CD4-positive, alpha-beta T cell treated with Interleukin-12 subunit alpha and Interleukin-12 subunit beta, for 1 hour (primary cell): ENCODE results near the gene IMMP2L.

ENCODE experiments used
- DNase-seq: peaks from one replicate; pipeline ENCODE4 v3.0.0-alpha.2; 2020

The IMMP2L gene

GRCh38 chr7:111137296-111138192 lies 424.7 kb downstream of the IMMP2L start:
- DNase-seq: peak; percentile 24

DNA sequence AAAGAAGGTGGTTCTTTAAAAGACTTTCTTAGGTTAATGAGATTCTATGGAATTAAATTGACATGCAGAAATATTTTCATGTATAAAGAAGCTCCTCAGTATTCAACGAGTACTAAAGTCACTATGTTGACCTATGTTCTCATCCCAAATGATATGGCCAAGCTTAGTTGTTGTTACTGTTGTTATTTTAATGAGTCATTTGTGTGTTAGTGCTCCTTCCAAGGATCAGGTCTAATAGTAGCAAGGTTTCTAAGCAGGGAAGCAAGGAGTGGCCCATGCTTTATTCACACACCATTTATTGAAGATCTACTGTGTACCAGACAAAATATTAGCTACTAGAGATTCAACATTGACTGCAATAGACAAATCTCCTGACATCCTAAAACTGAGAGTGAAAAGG lies 429.5 kb downstream of the IMMP2L start:
- no peak for DNase-seq

DNA sequence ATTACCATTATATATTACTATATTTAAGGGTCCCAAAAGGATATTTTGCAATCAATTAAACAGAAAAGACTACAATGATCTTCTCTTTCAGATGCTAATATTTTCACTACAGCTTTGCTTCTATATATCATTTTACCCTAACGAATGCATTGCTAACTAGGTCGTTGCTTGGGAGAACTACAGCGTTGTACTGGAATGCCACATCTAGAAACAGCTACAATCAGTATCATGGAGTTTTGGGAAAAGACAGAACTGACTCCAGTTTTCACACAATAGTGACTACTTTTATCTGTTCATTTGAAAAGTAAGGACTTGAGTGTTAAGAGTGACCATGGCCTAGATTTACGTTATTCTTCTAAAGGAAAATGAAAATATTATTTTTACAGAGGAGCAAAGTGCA lies 432.9 kb downstream of the IMMP2L start:
- DNase-seq: no peak

DNA sequence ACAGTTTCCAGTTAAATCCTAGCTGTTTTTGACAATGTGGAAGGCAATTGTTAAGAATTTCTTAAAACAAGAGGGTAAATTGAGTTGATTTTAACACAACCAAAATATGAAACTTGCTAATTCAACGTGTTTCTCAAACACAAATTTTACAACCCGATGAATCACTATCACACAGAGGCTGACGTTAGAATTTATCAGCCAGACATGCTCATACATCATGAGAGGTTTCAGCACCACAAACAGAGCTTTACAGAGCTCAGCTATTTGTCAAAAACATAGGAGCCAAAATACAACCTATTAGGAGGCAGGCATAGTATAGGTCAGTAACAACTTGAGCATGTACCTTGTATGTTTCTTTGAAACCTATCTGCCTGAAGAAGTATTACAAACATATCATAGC lies 435.3 kb downstream of the IMMP2L start:
- DNase-seq: no peak

DNA sequence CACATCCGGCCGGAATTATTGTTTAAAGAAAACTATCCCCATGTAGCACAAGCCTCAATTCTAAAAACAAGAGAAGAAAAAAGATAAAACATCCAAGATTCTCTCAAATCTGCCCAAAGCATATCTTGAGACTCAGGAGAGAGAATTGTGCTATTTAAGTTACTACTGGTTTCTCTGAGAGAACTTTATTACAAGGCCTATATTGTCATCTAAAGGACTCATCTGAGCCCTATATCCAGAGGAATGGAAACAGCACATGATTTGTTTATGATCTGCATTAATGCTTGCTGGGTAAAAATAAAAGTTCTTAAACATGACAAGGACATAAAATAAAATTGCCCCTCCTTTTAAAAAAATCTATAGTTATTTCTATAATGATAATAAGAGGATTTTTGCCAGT lies 446.3 kb downstream of the IMMP2L start:
- DNase-seq: no peak

DNA sequence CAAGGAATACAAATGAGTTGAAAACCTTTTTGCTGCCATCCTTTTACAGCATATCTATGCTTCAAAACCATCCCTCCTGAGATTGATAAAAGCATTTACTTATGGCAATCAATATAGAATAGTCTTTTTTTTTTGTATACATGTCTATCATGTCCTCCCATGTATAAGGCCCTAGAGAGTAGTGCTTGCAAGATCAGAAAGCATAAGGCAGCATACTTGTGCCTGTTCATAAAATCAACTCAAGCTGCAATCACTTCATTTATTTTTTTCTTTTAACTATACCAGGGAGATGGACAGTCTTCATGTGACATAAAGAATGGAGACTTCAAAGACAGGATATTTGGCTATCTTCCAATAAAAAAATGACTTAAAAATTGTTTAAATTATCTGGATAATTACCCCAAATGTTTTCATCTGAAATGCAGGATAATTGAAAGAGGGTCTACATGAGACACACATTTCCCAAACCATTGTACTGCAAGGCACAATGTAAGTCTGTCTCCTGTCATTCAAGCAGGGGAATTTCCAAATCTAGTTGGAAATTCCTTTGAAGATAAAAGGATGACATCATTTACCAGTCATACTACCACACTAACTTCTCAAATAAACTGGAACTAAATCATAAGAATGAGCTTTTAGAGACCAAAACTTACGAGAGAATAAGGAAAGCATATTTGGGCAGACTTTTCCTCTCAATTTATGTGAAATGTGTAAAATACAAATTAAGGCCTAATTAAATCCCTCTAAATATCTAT lies 448.9 kb downstream of the IMMP2L start:
- DNase-seq: no peak

DNA sequence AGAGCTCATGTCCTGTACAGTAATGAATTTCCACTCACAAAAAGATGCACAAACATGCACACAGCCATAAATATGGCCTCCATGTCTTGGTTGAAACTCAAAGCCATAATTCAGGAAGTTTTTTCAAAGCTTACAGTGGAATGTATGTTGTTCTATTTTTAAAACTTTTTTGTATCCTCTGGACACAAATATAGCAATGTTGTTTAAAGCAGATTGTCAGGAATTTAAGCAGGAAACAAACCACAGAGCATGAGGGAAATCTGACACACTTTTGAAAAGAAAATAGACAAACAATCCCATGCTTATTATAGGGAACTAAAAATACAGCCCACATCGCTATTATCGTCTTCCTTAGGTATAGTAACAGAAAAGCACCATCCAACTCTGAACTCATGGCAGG lies 449.9 kb downstream of the IMMP2L start:
- no peak for DNase-seq

DNA sequence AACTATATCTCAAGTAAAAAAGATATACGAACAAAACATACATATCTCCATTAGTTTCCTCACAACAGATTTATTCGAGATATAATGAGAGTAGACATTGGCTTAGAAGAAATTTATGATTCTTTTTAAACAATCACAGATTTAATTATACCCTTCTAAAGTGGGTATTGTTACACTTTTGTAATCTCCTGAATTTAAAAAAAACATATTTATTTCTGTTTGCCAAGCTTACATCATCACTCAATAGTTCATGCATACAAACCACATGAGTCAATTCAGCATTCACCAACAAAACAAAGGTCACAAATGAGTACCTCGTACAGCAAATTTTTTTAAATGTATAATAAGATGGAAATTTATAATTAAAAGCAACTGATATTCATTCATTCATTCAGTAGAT lies 453.8 kb downstream of the IMMP2L start:
- DNase-seq: no peak

DNA sequence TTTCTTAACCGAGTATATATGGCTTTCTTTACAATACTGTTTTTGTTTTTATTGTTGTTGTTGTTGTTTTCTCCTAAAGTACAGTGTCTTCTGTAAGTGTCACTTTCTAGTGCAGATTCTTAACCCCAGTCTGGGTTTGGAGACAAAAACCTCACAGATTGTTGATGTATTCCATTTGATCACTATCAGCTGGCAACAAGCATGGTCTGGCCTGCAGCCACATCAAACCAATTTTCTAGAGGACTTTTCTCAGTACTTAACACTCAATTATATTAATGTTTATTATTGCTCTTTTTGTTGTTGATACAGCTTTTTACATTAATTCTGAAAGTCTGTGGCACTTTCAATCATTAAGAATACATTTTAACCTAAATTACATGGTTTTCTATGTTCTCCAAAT lies 454.3 kb downstream of the IMMP2L start:
- no peak for DNase-seq

- no peak for DNase-seq
Observed at GRCh38 chr7:111107579-111107978, 454.7 kb downstream of the IMMP2L start.

- DNase-seq: no peak
Observed at GRCh38 chr7:111105269-111105668, 457.0 kb downstream of the IMMP2L start.

DNA sequence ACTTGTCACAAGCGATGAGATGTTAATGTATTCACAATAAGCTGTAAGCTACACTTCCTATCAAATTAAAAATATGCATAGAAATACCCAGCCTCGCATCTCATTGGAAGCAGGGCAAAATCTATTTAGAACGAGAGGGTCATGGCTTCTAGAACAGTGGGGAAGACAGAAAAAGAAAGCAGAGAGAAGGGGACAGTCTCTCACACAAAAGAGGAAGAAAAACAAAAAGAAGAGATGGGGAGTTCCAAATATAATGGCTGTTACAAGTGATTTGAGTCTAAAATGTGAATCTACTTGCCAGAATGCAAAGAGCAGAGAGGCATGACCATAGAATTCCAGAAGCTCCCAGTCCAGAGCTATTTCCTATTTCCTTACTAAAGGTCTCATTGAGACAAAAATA lies 457.6 kb downstream of the IMMP2L start:
- DNase-seq: no peak

GRCh38 chr7:111103678-111104274 lies 458.5 kb downstream of the IMMP2L start:
- no peak for DNase-seq

- no peak for DNase-seq
Observed at GRCh38 chr7:111103136-111103535, 459.2 kb downstream of the IMMP2L start.

DNA sequence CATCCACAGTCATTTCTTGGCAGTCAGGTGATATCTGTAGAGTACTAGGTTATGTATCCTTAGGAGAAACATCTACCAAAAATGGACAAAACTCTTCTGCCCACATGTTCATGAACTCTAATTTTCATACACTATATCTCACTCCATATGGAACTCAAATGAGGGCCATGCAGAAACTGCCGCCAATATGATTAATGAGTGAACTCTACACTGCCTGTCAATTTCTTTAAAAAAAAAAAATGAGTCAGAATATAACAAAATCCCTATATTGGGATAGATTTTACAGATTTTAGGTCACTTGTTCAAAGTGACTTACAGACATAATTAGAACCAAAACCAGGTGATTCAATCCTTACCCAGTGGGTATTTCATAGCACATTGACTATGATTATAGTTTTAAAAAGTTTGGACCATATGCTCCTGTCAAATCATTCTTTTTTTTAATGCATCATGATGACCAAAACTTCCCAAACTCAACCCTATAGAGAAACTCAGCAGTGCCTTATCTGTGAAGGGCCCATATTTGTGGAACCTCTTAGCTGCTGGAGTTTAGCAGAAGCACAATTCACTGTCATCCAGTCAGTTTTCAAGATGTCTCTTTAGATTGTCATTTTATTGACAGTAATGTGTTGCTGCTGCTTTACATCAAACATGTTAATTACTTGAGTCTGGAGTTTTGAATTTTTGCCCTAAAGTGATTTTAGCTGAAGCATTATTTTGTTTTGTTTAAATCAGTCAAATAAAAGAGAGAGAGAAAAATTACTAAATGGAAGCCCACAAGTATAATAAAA lies 460.2 kb downstream of the IMMP2L start:
- no peak for DNase-seq

GRCh38 chr7:111098926-111099250 lies 463.4 kb downstream of the IMMP2L start:
- no peak for DNase-seq

DNA sequence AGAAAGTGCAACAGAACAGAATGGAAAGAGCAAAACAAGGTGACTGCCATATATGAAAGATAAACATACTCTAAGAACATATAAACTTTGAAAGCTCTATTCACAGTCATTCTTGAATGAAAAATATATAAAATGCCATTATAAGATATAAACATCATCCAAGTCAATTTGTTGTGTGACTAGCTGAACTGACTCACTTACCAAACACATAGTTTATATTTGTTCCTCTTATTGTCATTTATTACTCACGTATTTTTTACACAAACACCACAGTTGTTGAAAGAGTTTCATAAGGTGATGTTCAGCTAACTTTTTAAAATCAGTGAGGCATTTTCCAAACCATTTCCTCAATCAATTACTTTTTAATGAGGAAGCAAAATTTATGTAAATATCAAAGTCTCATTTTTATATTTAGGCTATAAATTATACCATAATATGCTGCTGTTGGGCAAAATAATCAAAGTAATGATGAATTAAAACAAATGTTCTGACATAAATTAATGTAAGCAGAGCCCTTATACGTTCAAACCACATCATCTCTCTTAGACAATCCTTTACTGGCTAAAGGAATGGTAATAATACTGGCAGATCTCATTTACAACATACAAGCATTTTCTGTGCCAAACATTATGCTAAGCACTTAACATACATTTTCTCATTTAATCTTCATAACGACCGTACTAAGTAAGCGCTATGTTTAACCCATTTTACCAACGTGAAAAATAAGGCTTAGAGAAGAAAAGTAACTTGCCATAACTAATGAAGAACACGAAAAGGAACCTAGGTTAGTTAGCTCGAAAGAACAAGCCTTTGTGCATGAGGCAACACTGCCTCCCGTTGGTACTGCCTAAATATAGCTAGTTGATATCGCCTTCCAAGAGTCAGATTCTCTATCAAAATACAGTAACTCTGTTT lies 464.0 kb downstream of the IMMP2L start:
- DNase-seq: peak; percentile 53

DNA sequence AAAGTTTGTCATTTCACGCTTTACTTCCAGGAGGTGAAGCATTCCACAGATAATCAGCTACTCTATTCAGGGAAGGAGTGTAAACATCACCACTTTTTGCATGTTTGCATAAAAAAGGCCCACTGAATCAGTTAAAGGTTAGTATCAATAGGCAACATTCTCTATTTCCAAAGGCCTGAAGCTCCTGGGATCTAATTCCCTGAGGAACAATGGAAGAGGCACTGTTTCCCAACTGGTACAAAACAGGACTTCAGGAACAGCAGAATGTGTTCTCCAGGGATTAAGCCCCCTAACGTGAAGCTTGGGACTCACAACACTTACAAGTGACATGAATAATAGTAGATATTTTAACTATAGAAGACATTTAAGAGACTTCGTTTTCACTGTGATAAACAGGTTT lies 465.3 kb downstream of the IMMP2L start:
- no peak for DNase-seq

DNA sequence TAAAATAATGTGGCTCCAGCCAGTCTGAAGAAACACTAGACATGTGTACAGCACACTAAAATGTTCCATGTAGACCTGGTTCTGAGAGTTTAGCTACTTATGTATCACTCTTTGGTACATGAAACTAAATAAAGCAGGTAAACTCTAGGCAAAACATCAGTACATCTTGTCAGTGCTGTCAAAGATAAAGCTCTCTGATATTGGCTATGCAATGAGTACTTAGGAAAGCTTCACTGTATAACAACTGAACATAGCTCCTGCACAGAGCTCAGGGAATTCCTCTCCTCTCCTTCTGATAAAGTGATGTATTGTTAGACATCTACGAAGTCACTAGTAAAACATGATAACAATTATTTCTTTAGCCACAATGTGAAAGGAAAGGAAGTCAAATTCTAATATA lies 467.9 kb downstream of the IMMP2L start:
- DNase-seq: no peak

DNA sequence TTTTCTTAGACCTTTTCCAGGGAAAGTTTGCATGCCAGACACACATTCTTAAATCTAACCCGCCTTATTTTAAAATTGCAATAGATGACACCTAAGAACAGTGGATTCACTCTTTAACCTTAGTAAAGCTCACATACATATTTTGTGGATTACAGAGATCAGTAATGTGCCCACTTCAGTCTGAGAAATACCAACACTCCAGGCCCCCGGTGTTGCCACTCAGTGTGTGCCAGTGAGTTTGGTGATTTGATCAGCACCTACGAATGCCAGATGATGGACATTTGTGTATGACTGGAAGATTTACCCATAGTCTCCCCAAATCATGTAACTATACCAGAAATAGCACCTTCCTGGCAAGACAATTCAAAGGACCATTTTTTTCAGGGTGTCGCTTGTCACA lies 468.8 kb downstream of the IMMP2L start:
- no peak for DNase-seq

- no peak for DNase-seq
Observed at GRCh38 chr7:111092406-111093236, 469.7 kb downstream of the IMMP2L start.
